Measurements from ENCODE around the gene PCDHA11. TPM values are rescaled to one million over a fixed set of nuclear protein-coding genes. Genes with fewer than 3 reads are reported as not detected.
"Not testable (repeated sequence)": the region's sequence is repeated elsewhere in the genome, so short reads cannot be mapped to it uniquely, and the experiment has no call there.

Gene PCDHA11
- total RNA-seq, 1 donor from 2014 or later, result 5.4 TPM

GRCh38 chr5:140870221-140871201 lies 1.8 kb downstream of the PCDHA11 start:
- no peak for DNase-seq (ENCODE audit: low spot score)

GRCh38 chr5:140875085-140876065 lies 6.6 kb downstream of the PCDHA11 start, which contains the start of gene PCDHA12:
Gene PCDHA12, plus strand, starts transcription at chr5:140875308. Its CDS starts 165 bp downstream, at chr5:140875473.
- Mint-ChIP-seq H3K4me1 (peaks cover 4% of the 10 kb centered on the region), H3K4me3 (peak within 1 kb of the TSS; percentile 94), H3K27me3 (ENCODE audit: insufficient read depth, low read depth) (peaks cover 3% of the 10 kb centered on the region), H3K27ac (peak within 1 kb of the TSS; percentile 90), H3K36me3 (peaks cover 49% of the 10 kb centered on the region), H3K9me3 (peaks cover 38% of the 10 kb centered on the region)
- DNase-seq (ENCODE audit: low spot score), result peak; percentile 68
- Histone ChIP-seq H3K27ac (no peak within 1 kb of the TSS), H3K9ac (no peak within 1 kb of the TSS), H3K4me2 (peak within 1 kb of the TSS; percentile 56), H3F3A (ENCODE audit: low read depth) (peaks cover 7% of the 10 kb centered on the region), H3K4me1 (no peaks in the 10 kb centered on the region), H4K20me1 (ENCODE audit: low read depth) (no peaks in the 10 kb centered on the region), H2AFZ (replicated peaks) (peak within 1 kb of the TSS; percentile 69), H3K4me3 (peak within 1 kb of the TSS; percentile 58), H3K36me3 (no peaks in the 10 kb centered on the region), H3K9me3 (ENCODE audit: low read depth) (no peaks in the 10 kb centered on the region), H3K79me2 (ENCODE audit: low read depth) (peaks cover 11% of the 10 kb centered on the region), H3K27me3 (no peaks in the 10 kb centered on the region)
- TF ChIP-seq EZH2phosphoT487 (IDR thresholded peaks at IDR 0.05), result no peak
- TF ChIP-seq CTCF (IDR thresholded peaks at IDR 0.05), result peak; percentile 63

More at GRCh38 chr5:140870221-140871201, 1.8 kb downstream of the PCDHA11 start:
- Mint-ChIP-seq H3K27ac (no peak overlapping the region), H3K27me3 (ENCODE audit: insufficient read depth, low read depth) (no peaks in the 10 kb centered on the region), H3K4me1 (peaks cover 7% of the 10 kb centered on the region), H3K4me3 (no peak overlapping the region), H3K36me3 (peaks cover 36% of the 10 kb centered on the region), H3K9me3 (peaks cover 25% of the 10 kb centered on the region)
- no peaks in the 10 kb centered on the region for H3K4me1 ChIP-seq
- H3K27ac ChIP-seq, result no peak overlapping the region
- H3K79me2 ChIP-seq (ENCODE audit: low read depth), result peaks cover 11% of the 10 kb centered on the region
- peaks cover 7% of the 10 kb centered on the region for H3F3A ChIP-seq (ENCODE audit: low read depth)
- H3K4me2 ChIP-seq, result no peak overlapping the region
- TF ChIP-seq CTCF (IDR thresholded peaks at IDR 0.05), result no peak
- no peak for TF ChIP-seq EZH2phosphoT487 (IDR thresholded peaks at IDR 0.05)
- no peak for TF ChIP-seq EZH2 (IDR thresholded peaks at IDR 0.05)
- H3K36me3 ChIP-seq, result peaks cover 4% of the 10 kb centered on the region
- no peak overlapping the region for H3K9ac ChIP-seq
- no peak overlapping the region for H2AFZ ChIP-seq (replicated peaks)
- no peaks in the 10 kb centered on the region for H3K27me3 ChIP-seq
- H3K4me3 ChIP-seq, result no peak overlapping the region
- no peaks in the 10 kb centered on the region for H3K9me3 ChIP-seq (ENCODE audit: low read depth)
- no peaks in the 10 kb centered on the region for H4K20me1 ChIP-seq (ENCODE audit: low read depth)

DNA sequence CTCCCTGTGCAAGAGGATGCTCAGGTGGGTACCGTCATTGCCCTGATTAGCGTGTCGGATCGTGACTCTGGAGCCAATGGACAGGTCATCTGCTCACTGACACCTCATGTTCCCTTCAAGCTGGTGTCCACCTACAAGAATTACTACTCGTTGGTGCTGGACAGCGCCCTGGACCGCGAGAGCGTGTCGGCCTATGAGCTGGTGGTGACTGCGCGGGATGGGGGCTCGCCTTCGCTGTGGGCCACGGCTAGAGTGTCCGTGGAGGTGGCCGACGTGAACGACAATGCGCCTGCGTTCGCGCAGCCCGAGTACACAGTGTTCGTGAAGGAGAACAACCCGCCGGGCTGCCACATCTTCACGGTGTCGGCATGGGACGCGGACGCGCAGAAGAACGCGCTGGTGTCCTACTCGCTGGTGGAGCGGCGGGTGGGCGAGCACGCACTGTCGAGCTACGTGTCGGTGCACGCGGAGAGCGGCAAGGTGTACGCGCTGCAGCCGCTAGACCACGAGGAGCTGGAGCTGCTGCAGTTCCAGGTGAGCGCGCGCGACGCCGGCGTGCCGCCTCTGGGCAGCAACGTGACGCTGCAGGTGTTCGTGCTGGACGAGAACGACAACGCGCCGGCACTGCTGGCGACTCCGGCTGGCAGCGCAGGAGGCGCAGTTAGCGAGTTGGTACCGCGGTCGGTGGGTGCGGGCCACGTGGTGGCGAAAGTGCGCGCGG lies 7.9 kb downstream of the PCDHA11 start:
- H2AFZ ChIP-seq (replicated peaks); H3K27ac ChIP-seq; H3K27ac Mint-ChIP-seq; H3K4me3 ChIP-seq; H3K4me2 ChIP-seq; DNase-seq (ENCODE audit: low spot score); H3K36me3 ChIP-seq; H3K4me1 Mint-ChIP-seq; H3K27me3 Mint-ChIP-seq (ENCODE audit: insufficient read depth, low read depth); H3K4me3 Mint-ChIP-seq; H3K9ac ChIP-seq; H3K4me1 ChIP-seq; H4K20me1 ChIP-seq (ENCODE audit: low read depth); H3K27me3 ChIP-seq; H3K9me3 ChIP-seq (ENCODE audit: low read depth); H3F3A ChIP-seq (ENCODE audit: low read depth): not testable (repeated sequence)
- Mint-ChIP-seq H3K9me3 (peaks cover 44% of the 10 kb centered on the region), H3K36me3 (peaks cover 52% of the 10 kb centered on the region)
- peaks cover 11% of the 10 kb centered on the region for H3K79me2 ChIP-seq (ENCODE audit: low read depth)
